Measurements from ENCODE around the gene NARS2. TPM values are rescaled to one million over a fixed set of nuclear protein-coding genes. Genes with fewer than 3 reads are reported as not detected.
A peak's percentile ranks its signal among the peaks of the same experiment; 100 is the strongest.

NARS2 gene
- total and polyA plus RNA-seq, 10 of the 15 experiments (the other 5 are each of a cell fraction or from before 2014, with no cell fraction given) = 22.2 to 45.3 (median 36.3) TPM

GRCh38 chr11:78424334-78425270 lies 150.1 kb downstream of the NARS2 start (continued):
- TF ChIP-seq HSF1 (IDR thresholded peaks at IDR 0.05; ENCODE audit: low read depth, low read length) (no peak), SREBF2 (IDR thresholded peaks at IDR 0.05; ENCODE audit: low read length) (no peak), NR2C1 (IDR thresholded peaks at IDR 0.05) (no peak), USF2 (IDR thresholded peaks at IDR 0.05; ENCODE audit: borderline replicate concordance, low read depth, low read length) (no peak), NRF1 (conservative IDR thresholded peaks at IDR 0.05; ENCODE audit: low read depth, low read length) (no peak), RAD51 (IDR thresholded peaks at IDR 0.05) (no peak), E2F8 (IDR thresholded peaks at IDR 0.05; ENCODE audit: low read depth, partially characterized antibody) (no peak), ATF7 (IDR thresholded peaks at IDR 0.05; ENCODE audit: low read depth) (no peak), NFIC (IDR thresholded peaks at IDR 0.05; ENCODE audit: low read depth, low read length) (0 out of 2 replicates have a peak, but pooled peaks have one; percentile 30), CREM (IDR thresholded peaks at IDR 0.05; ENCODE audit: low read depth) (0 out of 2 replicates have a peak, but pooled peaks have one; percentile 24)
